Esophagus muscularis mucosa (tissue), 3 donors: ENCODE data around the gene GNB1.

ENCODE experiments used
- CTCF ChIP-seq, 3 experiments: fragments of 200-600 bp in 2 of 3; fragments of 450-650 bp in 1 of 3; sonication (generic) in 2 of 3; IDR thresholded peaks; one replicate each; pipeline ENCODE4 v1.5.1; 2017 to 2019; ENCODE audit warnings: antibody characterized with exemption in 3 of 3, mild to moderate bottlenecking in 2 of 3, moderate library complexity in 1 of 3
- POLR2AphosphoS5 ChIP-seq, 2 donors: sonication (generic); formaldehyde crosslinking; IDR thresholded peaks; one replicate each; pipeline ENCODE4 v1.6.1; 2017; ENCODE audit warnings: antibody characterized with exemption in 2 of 2

- TF ChIP-seq POLR2AphosphoS5 (IDR thresholded peaks at IDR 0.05) (no peak), CTCF (IDR thresholded peaks at IDR 0.05) (no peak)
Observed at GRCh38 chr1:1925437-1926345, 34.8 kb upstream of the GNB1 start.
